OCI-LY7 (cell line): ENCODE data around the gene TTC31.

Source experiments
- EZH2phosphoT487 ChIP-seq: fragments of 200-600 bp; sonication (generic); IDR thresholded peaks from 2 replicates; pipeline ENCODE4 v1.6.1; 2018; ENCODE audit warnings: low read depth, borderline replicate concordance, mild to moderate bottlenecking, mixed run types, antibody characterized with exemption, low read length, moderate library complexity, mixed read lengths
- TF ChIP-seq, protein P1 (sequence below): fragments of 200-600 bp; sonication (generic); conservative IDR thresholded peaks from 2 replicates; pipeline ENCODE4 v1.5.1; 2014; ENCODE audit warnings: mild to moderate bottlenecking, antibody characterized with exemption, low read length, moderate library complexity, mixed read lengths

GRCh38 chr2:74511104-74511989 lies 28.5 kb downstream of the TTC31 start:
- TF ChIP-seq, protein P1, sequence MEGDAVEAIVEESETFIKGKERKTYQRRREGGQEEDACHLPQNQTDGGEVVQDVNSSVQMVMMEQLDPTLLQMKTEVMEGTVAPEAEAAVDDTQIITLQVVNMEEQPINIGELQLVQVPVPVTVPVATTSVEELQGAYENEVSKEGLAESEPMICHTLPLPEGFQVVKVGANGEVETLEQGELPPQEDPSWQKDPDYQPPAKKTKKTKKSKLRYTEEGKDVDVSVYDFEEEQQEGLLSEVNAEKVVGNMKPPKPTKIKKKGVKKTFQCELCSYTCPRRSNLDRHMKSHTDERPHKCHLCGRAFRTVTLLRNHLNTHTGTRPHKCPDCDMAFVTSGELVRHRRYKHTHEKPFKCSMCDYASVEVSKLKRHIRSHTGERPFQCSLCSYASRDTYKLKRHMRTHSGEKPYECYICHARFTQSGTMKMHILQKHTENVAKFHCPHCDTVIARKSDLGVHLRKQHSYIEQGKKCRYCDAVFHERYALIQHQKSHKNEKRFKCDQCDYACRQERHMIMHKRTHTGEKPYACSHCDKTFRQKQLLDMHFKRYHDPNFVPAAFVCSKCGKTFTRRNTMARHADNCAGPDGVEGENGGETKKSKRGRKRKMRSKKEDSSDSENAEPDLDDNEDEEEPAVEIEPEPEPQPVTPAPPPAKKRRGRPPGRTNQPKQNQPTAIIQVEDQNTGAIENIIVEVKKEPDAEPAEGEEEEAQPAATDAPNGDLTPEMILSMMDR, result no peak
- TF ChIP-seq EZH2phosphoT487, result no peak
